H1 (cell line): ENCODE measurements around the gene TMEM181. TPM values are rescaled to one million over a fixed set of nuclear protein-coding genes. Genes with fewer than 3 reads are reported as not detected.

ENCODE experiments used
- CTCF ChIA-PET: fragments of 300-600 bp; sonication (Branson Sonifier 250); formaldehyde crosslinking; loops from one replicate; lab custom pipeline; 2021; ENCODE audit not compliant: partially characterized antibody; lab: Charles Lee
- POLR2A ChIA-PET: fragments of 300-600 bp; sonication (Branson Sonifier 250); formaldehyde crosslinking; loops from one replicate; lab custom pipeline; 2021; ENCODE audit warnings: inconsistent platforms; ENCODE audit not compliant: partially characterized antibody; lab: Charles Lee
- DNase-seq, 2 experiments: peaks; one replicate each; pipeline versions ENCODE4 v3.0.0 to v3.0.0-alpha.2; 2010 to 2022; ENCODE audit warnings: low spot score in 2 of 2, low read depth in 1 of 2, mixed read lengths in 1 of 2
- FAIRE-seq: peaks from 2 replicates; lab custom pipeline; 2011; peaks lifted over from hg19 to GRCh38; lab: Jason Lieb, UNC
- H2AFZ ChIP-seq: 2 replicates; pipeline ENCODE4 v1.8.1; 2012; ENCODE audit warnings: low read length, inconsistent platforms
- H2AK5ac ChIP-seq: 2 replicates; pipeline ENCODE4 v1.6.1; 2013; ENCODE audit warnings: low read depth, low read length
- H2BK120ac ChIP-seq: replicated peaks from 2 replicates; pipeline ENCODE3; 2013; ENCODE audit warnings: low read depth, low read length, inconsistent platforms
- H2BK12ac ChIP-seq: 2 replicates; pipeline ENCODE4 v1.6.1; 2013; ENCODE audit warnings: low read depth, low read length
- H2BK15ac ChIP-seq: 2 replicates; pipeline ENCODE4 v1.6.1; 2013; ENCODE audit warnings: low read length
- H2BK20ac ChIP-seq: 2 replicates; pipeline ENCODE4 v1.6.1; 2013; ENCODE audit warnings: low read length
- H2BK5ac ChIP-seq: 2 replicates; pipeline ENCODE4 v1.6.1; 2013; ENCODE audit warnings: low read depth, low read length
- H3K14ac ChIP-seq: 2 replicates; pipeline ENCODE4 v1.6.1; 2013; ENCODE audit warnings: inconsistent platforms; ENCODE audit not compliant: insufficient read length
- H3K18ac ChIP-seq: 2 replicates; pipeline ENCODE4 v1.6.1; 2013; ENCODE audit warnings: low read length; ENCODE audit errors: extremely low read depth
- H3K23ac ChIP-seq: 2 replicates; pipeline ENCODE4 v1.6.1; 2013; ENCODE audit warnings: inconsistent platforms; ENCODE audit not compliant: insufficient read length
- H3K23me2 ChIP-seq: 2 replicates; pipeline ENCODE4 v1.6.1; 2013; ENCODE audit warnings: low read depth, low read length
- H3K27ac ChIP-seq: 2 replicates; pipeline ENCODE4 v1.6.1; 2011; ENCODE audit warnings: low read depth, low read length, inconsistent platforms
- H3K27me3 ChIP-seq, 4 experiments: replicated peaks in 1 of 4; 1 replicate in 1 of 4; 2 replicates in 3 of 4; pipeline versions ENCODE4 v1.6.1 to v1.8.1; 2011 to 2013; ENCODE audit warnings: low read length in 3 of 4, mild to moderate bottlenecking in 3 of 4, inconsistent platforms in 2 of 4, mixed read lengths in 2 of 4, moderate library complexity in 1 of 4; ENCODE audit not compliant: control insufficient read depth in 3 of 4, insufficient read depth in 3 of 4; ENCODE audit errors: extremely low read depth in 1 of 4
- H3K36me3 ChIP-seq, 4 experiments: 2 replicates each; pipeline versions ENCODE4 v1.6.1 to v1.8.1; 2011 to 2013; ENCODE audit warnings: mild to moderate bottlenecking in 4 of 4, low read length in 3 of 4, moderate library complexity in 2 of 4, control low read depth in 1 of 4, inconsistent platforms in 1 of 4; ENCODE audit not compliant: insufficient read depth in 4 of 4, control insufficient read depth in 2 of 4
- H3K4ac ChIP-seq: replicated peaks from 2 replicates; pipeline ENCODE3; 2013; ENCODE audit warnings: low read length, low read depth, mixed read lengths, inconsistent platforms; ENCODE audit not compliant: insufficient read length
- H3K4me1 ChIP-seq, 4 experiments: replicated peaks in 1 of 4; 1 replicate in 1 of 4; 2 replicates in 3 of 4; pipeline versions ENCODE4 v1.6.1 to v1.8.1; 2011 to 2013; ENCODE audit warnings: low read length in 3 of 4, inconsistent platforms in 2 of 4, mixed read lengths in 1 of 4; ENCODE audit not compliant: insufficient read depth in 4 of 4, control insufficient read depth in 3 of 4
- H3K4me2 ChIP-seq, 2 experiments: 2 replicates each; pipeline versions ENCODE4 v1.6.1 to v1.8.1; 2011 to 2013; ENCODE audit warnings: low read depth in 2 of 2, low read length in 2 of 2, control low read depth in 1 of 2, inconsistent platforms in 1 of 2, mild to moderate bottlenecking in 1 of 2; ENCODE audit not compliant: insufficient read depth in 1 of 2
- H3K4me3 ChIP-seq, 4 experiments: fragments of 200-600, 300-600 bp in 1 of 4; sonication (generic), shearing (Covaris generic), sonication (Bioruptor Twin) in 1 of 4; 2 replicates each; pipeline versions ENCODE4 v1.5.1 to v1.8.1; 2011 to 2016; ENCODE audit warnings: low read length in 4 of 4, low read depth in 3 of 4, control low read depth in 2 of 4, inconsistent platforms in 2 of 4, mild to moderate bottlenecking in 2 of 4, mixed read lengths in 1 of 4, moderate library complexity in 1 of 4; ENCODE audit not compliant: insufficient read depth in 2 of 4; ENCODE audit errors: extremely low read depth in 1 of 4
- H3K56ac ChIP-seq: replicated peaks from 2 replicates; pipeline ENCODE3; 2013; ENCODE audit warnings: low read depth, mild to moderate bottlenecking, mixed read lengths, low read length, inconsistent platforms; ENCODE audit not compliant: insufficient read length
- H3K79me1 ChIP-seq: 2 replicates; pipeline ENCODE4 v1.6.1; 2013; ENCODE audit warnings: low read depth, low read length, control low read depth
- H3K79me2 ChIP-seq, 2 experiments: 2 replicates each; pipeline versions ENCODE4 v1.6.1 to v1.8.1; 2012 to 2013; ENCODE audit warnings: low read length in 2 of 2, mild to moderate bottlenecking in 2 of 2, inconsistent platforms in 1 of 2; ENCODE audit not compliant: insufficient read depth in 2 of 2, control insufficient read depth in 1 of 2
- H3K9ac ChIP-seq, 4 experiments: replicated peaks in 1 of 4; 1 replicate in 1 of 4; 2 replicates in 3 of 4; pipeline versions ENCODE4 v1.6.1 to v1.8.1; 2011 to 2013; ENCODE audit warnings: low read depth in 3 of 4, low read length in 3 of 4, control low read depth in 2 of 4, mild to moderate bottlenecking in 2 of 4, moderate library complexity in 2 of 4, inconsistent platforms in 1 of 4; ENCODE audit errors: extremely low read depth in 1 of 4
- H3K9me3 ChIP-seq, 2 experiments: 2 replicates each; pipeline versions ENCODE4 v1.6.1 to v1.8.1; 2012 to 2013; ENCODE audit warnings: mild to moderate bottlenecking in 2 of 2, moderate library complexity in 2 of 2, control low read depth in 1 of 2, inconsistent platforms in 1 of 2, low read depth in 1 of 2, low read length in 1 of 2, mixed read lengths in 1 of 2; ENCODE audit not compliant: insufficient read depth in 2 of 2
- H4K20me1 ChIP-seq, 2 experiments: replicated peaks in 1 of 2; 2 replicates each; pipeline versions ENCODE3 to v1.8.1; 2011 to 2013; ENCODE audit warnings: inconsistent platforms in 2 of 2, low read length in 2 of 2, mild to moderate bottlenecking in 1 of 2; ENCODE audit not compliant: insufficient read depth in 2 of 2, control insufficient read depth in 1 of 2
- H4K5ac ChIP-seq: 2 replicates; pipeline ENCODE4 v1.6.1; 2013; ENCODE audit warnings: low read length, low read depth, mixed read lengths, inconsistent platforms; ENCODE audit not compliant: insufficient read length
- H4K8ac ChIP-seq: 2 replicates; pipeline ENCODE4 v1.8.0; 2013; ENCODE audit warnings: mild to moderate bottlenecking, moderate library complexity, low read length, inconsistent platforms; ENCODE audit not compliant: insufficient read depth; ENCODE audit errors: extremely low read depth
- H4K91ac ChIP-seq: replicated peaks from 2 replicates; pipeline ENCODE3; 2013; ENCODE audit warnings: low read length, mixed read lengths, inconsistent platforms; ENCODE audit not compliant: insufficient read length
- KDM5A ChIP-seq: fragments of 200-600 bp; IDR thresholded peaks from 2 replicates; pipeline ENCODE4 v1.7.1; 2012; ENCODE audit warnings: mild to moderate bottlenecking, low read length, inconsistent platforms, mixed read lengths
- TBP ChIP-seq: IDR thresholded peaks from 2 replicates; pipeline ENCODE4 v1.6.1; 2011; ENCODE audit warnings: low read depth, low read length, improper control_type of control experiment
- WGBS, 2 experiments: shearing (Covaris generic) in 1 of 2; methylation state at CpG; one replicate each; pipeline versions ENCODE4 v1.1.6 to v1.1.7; 2013 to 2015; ENCODE audit warnings: low lambda C conversion rate in 2 of 2, mixed read lengths in 2 of 2, inconsistent platforms in 1 of 2, low coverage in 1 of 2, missing lambda C conversion rate in 1 of 2; ENCODE audit not compliant: insufficient replicate concordance in 2 of 2, insufficient coverage in 1 of 2, insufficient read length in 1 of 2; ENCODE audit errors: extremely low coverage in 1 of 2, missing lambda C conversion rate in 1 of 2; 5-methylcytosine and 5-hydroxymethylcytosine counted together
- polyA plus RNA-seq, 7 experiments: library from polyadenylated mRNA; depleted of rRNA in 3 of 7; stranded (reverse) in 5 of 7; unstranded in 2 of 7; fragments of >200 nt in 5 of 7; fragments of 200-250 nt in 2 of 7; gene quantifications; 1 replicate in 5 of 7; 2 replicates in 1 of 7; 4 replicates in 1 of 7; pipeline versions ENCODE4 v1.2.1 to v1.2.3, GENCODE V29; 2011 to 2013; ENCODE audit warnings: missing spikeins in 2 of 7, mixed read lengths in 2 of 7
- total RNA-seq: library from RNA; stranded (reverse); fragmentation: NEBNext Ultra II Directional; extraction: Animal tissue kit (Norgen Biotek cat#: 25700); gene quantifications from 2 replicates; pipeline ENCODE4 v1.2.1, GENCODE V29; 2021

Gene TMEM181
- total and polyA plus RNA-seq, 2 of the 8 experiments (the other 6 are each of a cell fraction or from before 2014, with no cell fraction given), result 8.6 to 19.0 TPM

- Histone ChIP-seq H3K79me1 (peaks cover 7% of the 10 kb centered on the region; the same call in 1 of the 2 replicates), H2BK12ac (no peak overlapping the region), H3K23me2 (peaks cover 3% of the 10 kb centered on the region), H3K27ac (no peak overlapping the region), H2BK20ac (no peak overlapping the region), H3K79me2 (peaks cover 0 to 20% of the 10 kb centered on the region in 2 experiments; a peak in 2 of 4 replicates), H4K91ac (no peak overlapping the region), H2BK5ac (no peak overlapping the region), H3K14ac (no peak overlapping the region), H3K4ac (no peak overlapping the region), H3K56ac (no peak overlapping the region), H3K4me1 (peaks cover 0 to 7% (median 3%) of the 10 kb centered on the region in 4 experiments; a peak in 2 of 7 replicates), H2AFZ (no peak overlapping the region), H3K27me3 (peaks cover 0 to 4% (median 0%) of the 10 kb centered on the region in 4 experiments; a peak in 2 of 7 replicates), H2BK120ac (no peak overlapping the region), H3K23ac (no peak overlapping the region), H2AK5ac (no peak overlapping the region), H2BK15ac (no peak overlapping the region), H4K8ac (no peak overlapping the region), H3K36me3 (no peaks in the 10 kb centered on the region), H3K4me2 (no peak overlapping the region; a peak in 1 of 4 replicates), H4K20me1 (peaks cover 0 to 7% of the 10 kb centered on the region in 2 experiments), H3K4me3 (no peak overlapping the region), H4K5ac (no peak overlapping the region), H3K9me3 (no peaks in the 10 kb centered on the region), H3K9ac (no peak overlapping the region), H3K18ac (no peak overlapping the region)
- no peak for TF ChIP-seq KDM5A
- TF ChIP-seq TBP, result no peak
- FAIRE-seq (no peak), DNase-seq (no peak)
- POLR2A ChIA-PET, result interaction anchor here (1.1 to 3.3 kb wide), 2 partner anchors 17 to 35 kb away, joined by 3 to 13 read pairs; no protein-coding TSS in a partner anchor
- WGBS, 2 experiments, result 80% methylated on average over 10 of the region's 10 CpGs; no CpG with 5 or more reads in 1 of the 2 experiments
- CTCF ChIA-PET, result interaction anchor here (0.7 to 8.7 kb wide), 7 partner anchors 15 to 127 kb away, joined by 3 to 73 read pairs (median 4); no protein-coding TSS in a partner anchor
Observed at GRCh38 chr6:158646023-158646910, 86.4 kb downstream of the TMEM181 start.
